ENCODE results near the gene LRP8.

GRCh38 chr1:53324321-53324720 lies 3.5 kb downstream of the LRP8 start:
- TF ChIP-seq PCBP2 (IDR thresholded peaks at IDR 0.05; ENCODE audit: low read depth, low read length, poor library complexity, severe bottlenecking) (no peak), TSHZ1 (CRISPR knock-in tag; IDR thresholded peaks at IDR 0.05) (no peak), PHB (CRISPR knock-in tag; IDR thresholded peaks at IDR 0.05) (no peak), ZSCAN32 (CRISPR knock-in tag; IDR thresholded peaks at IDR 0.05) (no peak), ZNF232 (CRISPR knock-in tag; IDR thresholded peaks at IDR 0.05) (no peak)

Measured in K562 (cell line).